ENCODE data around the gene PARD3B. TPM values are rescaled to one million over a fixed set of nuclear protein-coding genes. Genes with fewer than 3 reads are reported as not detected.

PARD3B gene
- total and polyA plus RNA-seq, 10 of the 15 experiments (the other 5 are each of a cell fraction or from before 2014, with no cell fraction given): 0.01 to 0.54 (median 0.07) TPM; not detected in 7

- no peak for TF ChIP-seq RCOR1 (conservative IDR thresholded peaks at IDR 0.05; ENCODE audit: low read depth, low read length)
- no peak for TF ChIP-seq EP300 (IDR thresholded peaks at IDR 0.05; ENCODE audit: borderline replicate concordance in 1 of 2, control insufficient read depth in 1 of 2, low read depth in 2 of 2, low read length in 2 of 2)
- no peak for TF ChIP-seq SREBF1 (IDR thresholded peaks at IDR 0.05; ENCODE audit: low read length)
Measured at GRCh38 chr2:204664708-204665121, 119.4 kb downstream of the PARD3B start (continued).

- no peak overlapping the region for H2AFZ ChIP-seq (ENCODE audit: control insufficient read depth, low read depth, low read length)
- H3K4me2 ChIP-seq (ENCODE audit: control insufficient read depth, insufficient read depth): no peak overlapping the region
- BruUV-seq (replicated peaks): no TSS peak
Measured at GRCh38 chr2:204665207-204665606, 119.9 kb downstream of the PARD3B start.

More at GRCh38 chr2:204665207-204665606, 119.9 kb downstream of the PARD3B start:
- in situ Hi-C loops (cut with MboI) (no loop called here), intact Hi-C loops (cut with micrococcal nuclease; ENCODE audit: unreplicated experiment) (no loop called here)
- DNase-seq (ENCODE audit: low read depth, low spot score): no peak
- Histone ChIP-seq H3K9ac (ENCODE audit: control insufficient read depth, insufficient read depth, low read length) (no peak overlapping the region), H3K9me3 (replicated peaks; ENCODE audit: control insufficient read depth, insufficient read depth, low read length) (no peaks in the 10 kb centered on the region), H3K79me2 (ENCODE audit: control insufficient read depth, insufficient read depth, low read length) (no peaks in the 10 kb centered on the region), H3K27ac (ENCODE audit: control insufficient read depth, insufficient read depth) (no peak overlapping the region), H3K4me1 (ENCODE audit: control insufficient read depth, insufficient read depth, low read length) (no peaks in the 10 kb centered on the region), H4K20me1 (ENCODE audit: control insufficient read depth, insufficient read depth) (no peaks in the 10 kb centered on the region), H3K4me3 (no peak overlapping the region), H3K27me3 (replicated peaks in 1 of 2; ENCODE audit: control insufficient read depth in 2 of 2, insufficient read depth in 2 of 2, low read length in 1 of 2) (no peaks in the 10 kb centered on the region), H3K36me3 (ENCODE audit: control insufficient read depth in 2 of 2, insufficient read depth in 2 of 2, low read length in 1 of 2) (no peaks in the 10 kb centered on the region)
- no peak for TF ChIP-seq SPI1 (IDR thresholded peaks at IDR 0.05; ENCODE audit: borderline replicate concordance, insufficient read depth, low read depth, low read length)
- no peak for TF ChIP-seq NFXL1 (IDR thresholded peaks at IDR 0.05; ENCODE audit: borderline replicate concordance)
- TF ChIP-seq ATF7 (IDR thresholded peaks at IDR 0.05; ENCODE audit: low read depth): no peak
- no peak for TF ChIP-seq ETV6 (conservative IDR thresholded peaks at IDR 0.05 in 1 of 2, IDR thresholded peaks at IDR 0.05 in 1 of 2; ENCODE audit: borderline replicate concordance in 1 of 2, low read depth in 1 of 2)
- TF ChIP-seq NBN (IDR thresholded peaks at IDR 0.05): no peak
- TF ChIP-seq STAT1 (conservative IDR thresholded peaks at IDR 0.05): no peak
- no peak for TF ChIP-seq NR2C2 (IDR thresholded peaks at IDR 0.05; ENCODE audit: borderline replicate concordance, control insufficient read depth, insufficient read length, low read depth)
- TF ChIP-seq CREB1 (IDR thresholded peaks at IDR 0.05; ENCODE audit: low read depth): no peak
- no peak for TF ChIP-seq SMAD1 (IDR thresholded peaks at IDR 0.05; ENCODE audit: low read depth, partially characterized antibody)
- ATAC-seq: no peak
- WGBS (ENCODE audit: insufficient coverage, insufficient replicate concordance, low lambda C conversion rate, missing lambda C conversion rate): 0% methylated on average over 1 of the region's 1 CpG
- CTCF ChIA-PET: interaction anchor here (1.2 kb wide), 1 partner anchor 589 kb away, joined by 3 read pairs; no protein-coding TSS in a partner anchor
- no peak for FAIRE-seq
- SMC1A ChIA-PET (ENCODE audit: uncharacterized antibody, unreplicated experiment): no interaction called here
- POLR2A ChIA-PET: no interaction called here
- RAD21 ChIA-PET (ENCODE audit: unreplicated experiment): no interaction called here
